IMR-90 (cell line): ENCODE data around the gene TANGO6.

Experiments
- CEBPB ChIP-seq: IDR thresholded peaks from 2 replicates; pipeline ENCODE4 v1.6.1; 2012; ENCODE audit warnings: low read depth, low read length, improper control_type of control experiment
- FOS ChIP-seq: fragments of 150-350 bp; IDR thresholded peaks from 2 replicates; pipeline ENCODE4 v1.6.1; 2016; ENCODE audit warnings: low read depth, low read length
- MAFK ChIP-seq: IDR thresholded peaks from 2 replicates; pipeline ENCODE4 v1.6.1; 2012; ENCODE audit warnings: low read depth, low read length, improper control_type of control experiment
- POLR2A ChIP-seq: IDR thresholded peaks from 2 replicates; pipeline ENCODE4 v1.6.1; 2012; ENCODE audit warnings: mild to moderate bottlenecking, low read depth, low read length
- RAD21 ChIP-seq: IDR thresholded peaks from 2 replicates; pipeline ENCODE4 v1.6.1; 2012; ENCODE audit warnings: low read length, improper control_type of control experiment
- RFX5 ChIP-seq: IDR thresholded peaks from 2 replicates; pipeline ENCODE4 v1.8.0; 2012; ENCODE audit warnings: low read depth, mild to moderate bottlenecking, low read length, moderate library complexity
- TF ChIP-seq, protein P1 (sequence below): fragments of 150-350 bp; IDR thresholded peaks from 2 replicates; pipeline ENCODE4 v1.6.1; 2016; ENCODE audit warnings: low read depth, mild to moderate bottlenecking, low read length, moderate library complexity, borderline replicate concordance
- TF ChIP-seq, protein P2 (sequence below): conservative IDR thresholded peaks from 2 replicates; pipeline ENCODE4 v1.5.1; 2012; ENCODE audit warnings: mild to moderate bottlenecking, low read depth, low read length, improper control_type of control experiment
- TF ChIP-seq, protein P3 (sequence below): fragments of 150-350 bp; IDR thresholded peaks from 2 replicates; pipeline ENCODE4 v1.6.1; 2017; ENCODE audit warnings: mild to moderate bottlenecking, antibody characterized with exemption, low read length, low read depth

DNA sequence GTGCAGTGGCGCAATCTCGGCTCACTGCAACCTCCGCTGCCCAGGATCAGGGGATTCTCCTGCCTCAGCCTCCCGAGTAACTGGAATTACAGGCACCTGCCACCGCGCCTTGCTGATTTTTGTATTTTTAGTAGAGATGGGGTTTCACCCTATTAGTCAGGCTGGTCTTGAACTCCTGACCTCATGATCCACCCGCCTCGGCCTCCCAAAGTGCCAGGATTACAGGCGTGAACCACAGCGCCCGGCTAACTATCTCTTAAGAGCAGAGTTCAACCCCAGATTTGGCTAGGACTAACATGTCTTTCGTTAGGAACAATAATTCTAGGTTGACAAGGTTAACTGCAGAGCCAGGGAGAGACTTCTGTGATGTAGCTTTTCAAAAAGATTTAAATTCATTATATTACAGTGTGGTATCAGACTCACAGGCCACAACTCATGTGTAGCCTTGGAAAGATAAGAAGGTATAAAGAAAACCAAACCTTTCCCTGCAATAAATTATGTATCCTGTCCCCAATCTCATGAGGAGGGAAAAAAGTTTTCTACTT, 284.7 kb downstream of the TANGO6 start:
- TF ChIP-seq, protein P1, sequence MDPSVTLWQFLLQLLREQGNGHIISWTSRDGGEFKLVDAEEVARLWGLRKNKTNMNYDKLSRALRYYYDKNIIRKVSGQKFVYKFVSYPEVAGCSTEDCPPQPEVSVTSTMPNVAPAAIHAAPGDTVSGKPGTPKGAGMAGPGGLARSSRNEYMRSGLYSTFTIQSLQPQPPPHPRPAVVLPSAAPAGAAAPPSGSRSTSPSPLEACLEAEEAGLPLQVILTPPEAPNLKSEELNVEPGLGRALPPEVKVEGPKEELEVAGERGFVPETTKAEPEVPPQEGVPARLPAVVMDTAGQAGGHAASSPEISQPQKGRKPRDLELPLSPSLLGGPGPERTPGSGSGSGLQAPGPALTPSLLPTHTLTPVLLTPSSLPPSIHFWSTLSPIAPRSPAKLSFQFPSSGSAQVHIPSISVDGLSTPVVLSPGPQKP, result no peak
- TF ChIP-seq, protein P2, sequence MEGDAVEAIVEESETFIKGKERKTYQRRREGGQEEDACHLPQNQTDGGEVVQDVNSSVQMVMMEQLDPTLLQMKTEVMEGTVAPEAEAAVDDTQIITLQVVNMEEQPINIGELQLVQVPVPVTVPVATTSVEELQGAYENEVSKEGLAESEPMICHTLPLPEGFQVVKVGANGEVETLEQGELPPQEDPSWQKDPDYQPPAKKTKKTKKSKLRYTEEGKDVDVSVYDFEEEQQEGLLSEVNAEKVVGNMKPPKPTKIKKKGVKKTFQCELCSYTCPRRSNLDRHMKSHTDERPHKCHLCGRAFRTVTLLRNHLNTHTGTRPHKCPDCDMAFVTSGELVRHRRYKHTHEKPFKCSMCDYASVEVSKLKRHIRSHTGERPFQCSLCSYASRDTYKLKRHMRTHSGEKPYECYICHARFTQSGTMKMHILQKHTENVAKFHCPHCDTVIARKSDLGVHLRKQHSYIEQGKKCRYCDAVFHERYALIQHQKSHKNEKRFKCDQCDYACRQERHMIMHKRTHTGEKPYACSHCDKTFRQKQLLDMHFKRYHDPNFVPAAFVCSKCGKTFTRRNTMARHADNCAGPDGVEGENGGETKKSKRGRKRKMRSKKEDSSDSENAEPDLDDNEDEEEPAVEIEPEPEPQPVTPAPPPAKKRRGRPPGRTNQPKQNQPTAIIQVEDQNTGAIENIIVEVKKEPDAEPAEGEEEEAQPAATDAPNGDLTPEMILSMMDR, result no peak
- TF ChIP-seq, protein P3, sequence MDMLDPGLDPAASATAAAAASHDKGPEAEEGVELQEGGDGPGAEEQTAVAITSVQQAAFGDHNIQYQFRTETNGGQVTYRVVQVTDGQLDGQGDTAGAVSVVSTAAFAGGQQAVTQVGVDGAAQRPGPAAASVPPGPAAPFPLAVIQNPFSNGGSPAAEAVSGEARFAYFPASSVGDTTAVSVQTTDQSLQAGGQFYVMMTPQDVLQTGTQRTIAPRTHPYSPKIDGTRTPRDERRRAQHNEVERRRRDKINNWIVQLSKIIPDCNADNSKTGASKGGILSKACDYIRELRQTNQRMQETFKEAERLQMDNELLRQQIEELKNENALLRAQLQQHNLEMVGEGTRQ, result no peak
- TF ChIP-seq POLR2A, result no peak
- TF ChIP-seq FOS, result no peak
- no peak for TF ChIP-seq RFX5
- no peak for TF ChIP-seq CEBPB
- TF ChIP-seq MAFK, result no peak
- no peak for TF ChIP-seq RAD21
